ENCODE measurements around the gene DIP2C.

DNA sequence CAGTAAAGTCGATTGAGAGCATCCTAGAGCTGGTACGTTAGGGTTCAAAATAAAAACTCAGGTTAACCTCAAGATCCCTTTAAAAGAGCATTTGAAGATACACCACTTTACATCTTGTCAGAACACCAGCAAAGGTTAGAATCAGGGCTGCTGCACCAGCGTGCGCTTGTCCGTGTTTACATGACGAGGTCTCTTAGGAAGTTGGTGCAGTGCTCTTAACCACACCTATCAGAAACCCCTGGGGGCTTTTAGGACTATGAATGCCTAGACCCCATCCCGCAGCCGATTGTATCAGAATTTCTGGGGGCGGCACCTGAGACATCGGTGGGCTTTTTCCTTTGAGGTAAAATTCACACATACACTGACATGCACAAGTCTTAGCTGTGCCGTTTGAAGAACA lies 456.6 kb downstream of the DIP2C start:
- TF ChIP-seq, protein P1, sequence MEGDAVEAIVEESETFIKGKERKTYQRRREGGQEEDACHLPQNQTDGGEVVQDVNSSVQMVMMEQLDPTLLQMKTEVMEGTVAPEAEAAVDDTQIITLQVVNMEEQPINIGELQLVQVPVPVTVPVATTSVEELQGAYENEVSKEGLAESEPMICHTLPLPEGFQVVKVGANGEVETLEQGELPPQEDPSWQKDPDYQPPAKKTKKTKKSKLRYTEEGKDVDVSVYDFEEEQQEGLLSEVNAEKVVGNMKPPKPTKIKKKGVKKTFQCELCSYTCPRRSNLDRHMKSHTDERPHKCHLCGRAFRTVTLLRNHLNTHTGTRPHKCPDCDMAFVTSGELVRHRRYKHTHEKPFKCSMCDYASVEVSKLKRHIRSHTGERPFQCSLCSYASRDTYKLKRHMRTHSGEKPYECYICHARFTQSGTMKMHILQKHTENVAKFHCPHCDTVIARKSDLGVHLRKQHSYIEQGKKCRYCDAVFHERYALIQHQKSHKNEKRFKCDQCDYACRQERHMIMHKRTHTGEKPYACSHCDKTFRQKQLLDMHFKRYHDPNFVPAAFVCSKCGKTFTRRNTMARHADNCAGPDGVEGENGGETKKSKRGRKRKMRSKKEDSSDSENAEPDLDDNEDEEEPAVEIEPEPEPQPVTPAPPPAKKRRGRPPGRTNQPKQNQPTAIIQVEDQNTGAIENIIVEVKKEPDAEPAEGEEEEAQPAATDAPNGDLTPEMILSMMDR (IDR thresholded peaks at IDR 0.05), result no peak
- no peak for TF ChIP-seq POLR2A (IDR thresholded peaks at IDR 0.05)
- no peak for TF ChIP-seq EP300 (IDR thresholded peaks at IDR 0.05)
- no peak for TF ChIP-seq POLR2AphosphoS5 (IDR thresholded peaks at IDR 0.05)

All from stomach (tissue), 4 donors.